Lower leg skin (tissue), 4 donors: ENCODE data around the gene DNAJC25. TPM values are rescaled to one million over a fixed set of nuclear protein-coding genes. Genes with fewer than 3 reads are reported as not detected.

Experiments
- DNase-seq, 2 donors: peaks; one replicate each; pipeline ENCODE4 v3.0.0-alpha.2; 2019; ENCODE audit warnings: low spot score in 2 of 2
- H3K4me3 ChIP-seq: fragments of 200-600 bp; sonication (generic); 2 replicates; pipeline ENCODE4 v1.5.1; 2017; ENCODE audit warnings: mild to moderate bottlenecking, low read depth; ENCODE audit not compliant: poor library complexity, severe bottlenecking
- CTCF ChIP-seq, 3 donors: fragments of 450-650 bp; IDR thresholded peaks; one replicate each; pipeline ENCODE4 v1.5.1; 2016; ENCODE audit warnings: antibody characterized with exemption in 3 of 3, mild to moderate bottlenecking in 3 of 3, moderate library complexity in 2 of 3
- POLR2A ChIP-seq, 2 donors: fragments of 450-650 bp; IDR thresholded peaks; one replicate each; pipeline ENCODE4 v1.6.1; 2016 to 2017; ENCODE audit warnings: antibody characterized with exemption in 2 of 2, mild to moderate bottlenecking in 1 of 2, moderate library complexity in 1 of 2
- WGBS, 2 donors: methylation state at CpG; one replicate each; pipeline ENCODE4 v1.1.5; 2018; 5-methylcytosine and 5-hydroxymethylcytosine counted together
- intact Hi-C: fragments of 100-400 bp; cut with DNase I; formaldehyde crosslinking; loops from one replicate; pipeline ENCODE4 v1.15.0; 2023; ENCODE audit warnings: low total_unique reads
- total RNA-seq, 4 donors: library from RNA; depleted of rRNA; stranded (reverse); fragments of >200 nt; gene quantifications; one replicate each; pipeline ENCODE4 v1.1.0, GENCODE V29; 2016

DNAJC25 gene
- total RNA-seq, 4 donors from 2014 or later, result 6.8 to 13.1 (median 8.4) TPM

- no peak for TF ChIP-seq CTCF (IDR thresholded peaks at IDR 0.05)
- TF ChIP-seq POLR2A (IDR thresholded peaks at IDR 0.05), result no peak
- H3K4me3 ChIP-seq, result no peak overlapping the region
- intact Hi-C loops, result no loop called here
- DNase-seq, result no peak
- 74 to 86% methylated on average over 1 of the region's 1 CpG for WGBS, 2 donors
These were observed 69.6 kb downstream of the DNAJC25 start for GRCh38 chr9:111700776-111701175.

Other genes with a start within 250 kb of the DNAJC25 start
- gene ECPAS, start 147.0 kb upstream of the DNAJC25 start, total RNA-seq, result 10 to 100 TPM; 53.5 to 75.7 (median 66.1) TPM
- 1 to 10 TPM in 3 of 4 donors, under 1 TPM in 1; 0.55 to 3.4 (median 2.3) TPM for gene ZNF483, start 106.2 kb upstream of the DNAJC25 start, total RNA-seq
- 10 to 100 TPM; 20.2 to 50.1 (median 40.4) TPM for gene PTGR1, start 31.7 kb upstream of the DNAJC25 start, total RNA-seq
- gene GNG10, start 30.3 kb downstream of the DNAJC25 start, total RNA-seq, result 10 to 100 TPM in 2 of 4 donors, 1 to 10 TPM in 2; 5.3 to 21.1 (median 15.4) TPM
- 1 to 10 TPM in 3 of 4 donors, under 1 TPM in 1; 0.17 to 1.4 (median 1.1) TPM for gene SHOC1, start 163.6 kb downstream of the DNAJC25 start, total RNA-seq